ENCODE data around the gene ZSWIM8. TPM values are rescaled to one million over a fixed set of nuclear protein-coding genes. Genes with fewer than 3 reads are reported as not detected.

The ZSWIM8 gene
- total RNA-seq, 1 donor from 2014 or later = 125 TPM

DNA sequence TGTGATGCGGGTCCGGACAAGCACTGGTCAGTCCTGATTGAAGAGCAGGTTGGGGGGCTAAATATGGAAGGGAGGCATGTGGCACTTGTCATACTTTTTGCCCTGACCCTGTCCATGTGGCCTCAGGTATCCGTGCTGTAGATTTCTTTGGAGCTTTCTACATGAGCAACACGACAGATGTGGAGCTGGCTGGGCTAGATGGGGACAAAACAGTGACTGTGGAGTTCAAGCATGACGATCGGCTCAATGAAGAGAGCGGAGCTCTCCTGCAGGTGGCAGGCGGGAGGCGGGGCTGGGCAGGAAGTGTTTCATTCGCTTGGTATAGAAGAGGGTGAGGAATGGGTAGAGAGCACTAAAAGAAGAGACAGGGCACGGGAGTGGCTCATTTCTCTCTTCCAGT lies 16.5 kb upstream of the ZSWIM8 start:
- no peak for ATAC-seq
- no peak overlapping the region for H3K4me3 ChIP-seq
- no peak overlapping the region for H3K27ac ChIP-seq
- TF ChIP-seq, protein P1, sequence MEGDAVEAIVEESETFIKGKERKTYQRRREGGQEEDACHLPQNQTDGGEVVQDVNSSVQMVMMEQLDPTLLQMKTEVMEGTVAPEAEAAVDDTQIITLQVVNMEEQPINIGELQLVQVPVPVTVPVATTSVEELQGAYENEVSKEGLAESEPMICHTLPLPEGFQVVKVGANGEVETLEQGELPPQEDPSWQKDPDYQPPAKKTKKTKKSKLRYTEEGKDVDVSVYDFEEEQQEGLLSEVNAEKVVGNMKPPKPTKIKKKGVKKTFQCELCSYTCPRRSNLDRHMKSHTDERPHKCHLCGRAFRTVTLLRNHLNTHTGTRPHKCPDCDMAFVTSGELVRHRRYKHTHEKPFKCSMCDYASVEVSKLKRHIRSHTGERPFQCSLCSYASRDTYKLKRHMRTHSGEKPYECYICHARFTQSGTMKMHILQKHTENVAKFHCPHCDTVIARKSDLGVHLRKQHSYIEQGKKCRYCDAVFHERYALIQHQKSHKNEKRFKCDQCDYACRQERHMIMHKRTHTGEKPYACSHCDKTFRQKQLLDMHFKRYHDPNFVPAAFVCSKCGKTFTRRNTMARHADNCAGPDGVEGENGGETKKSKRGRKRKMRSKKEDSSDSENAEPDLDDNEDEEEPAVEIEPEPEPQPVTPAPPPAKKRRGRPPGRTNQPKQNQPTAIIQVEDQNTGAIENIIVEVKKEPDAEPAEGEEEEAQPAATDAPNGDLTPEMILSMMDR (IDR thresholded peaks at IDR 0.05) = no peak
- no peaks in the 10 kb centered on the region for H3K27me3 ChIP-seq (ENCODE audit: low read depth)
- no peak for DNase-seq
- no peaks in the 10 kb centered on the region for H3K9me3 ChIP-seq
- peaks cover 16% of the 10 kb centered on the region for H3K4me1 ChIP-seq
- peaks cover 78% of the 10 kb centered on the region for H3K36me3 ChIP-seq
- intact Hi-C loops (cut with DNase I) = no loop called here

DNA sequence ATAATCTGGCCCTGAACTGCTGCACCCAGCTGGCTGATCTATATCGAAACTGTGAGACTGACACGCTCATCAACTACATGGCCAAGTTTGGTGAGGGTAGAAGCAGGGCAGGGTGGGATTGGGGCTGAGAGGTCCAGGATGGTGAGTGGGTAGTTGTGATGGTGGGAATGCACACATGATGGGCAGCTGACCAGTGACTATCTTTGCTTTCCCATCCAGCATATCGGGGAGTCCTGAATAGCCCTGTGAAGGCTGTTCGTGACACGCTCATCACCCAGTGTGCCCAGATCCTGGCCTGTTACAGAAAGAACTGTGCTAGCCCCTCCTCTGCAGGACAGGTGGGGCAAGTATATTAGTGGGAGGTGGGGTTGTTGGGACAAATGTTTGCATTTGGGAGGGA lies 16.0 kb upstream of the ZSWIM8 start:
- H3K36me3 ChIP-seq = peaks cover 73% of the 10 kb centered on the region
- ATAC-seq (no peak), DNase-seq (no peak)
- intact Hi-C loops (cut with DNase I) = no loop called here
- H3K9me3 ChIP-seq = no peaks in the 10 kb centered on the region
- no peak overlapping the region for H3K27ac ChIP-seq
- TF ChIP-seq, protein P1 (IDR thresholded peaks at IDR 0.05) = no peak
- H3K4me1 ChIP-seq = peaks cover 21% of the 10 kb centered on the region
- no peak overlapping the region for H3K4me3 ChIP-seq
- no peaks in the 10 kb centered on the region for H3K27me3 ChIP-seq (ENCODE audit: low read depth)

DNA sequence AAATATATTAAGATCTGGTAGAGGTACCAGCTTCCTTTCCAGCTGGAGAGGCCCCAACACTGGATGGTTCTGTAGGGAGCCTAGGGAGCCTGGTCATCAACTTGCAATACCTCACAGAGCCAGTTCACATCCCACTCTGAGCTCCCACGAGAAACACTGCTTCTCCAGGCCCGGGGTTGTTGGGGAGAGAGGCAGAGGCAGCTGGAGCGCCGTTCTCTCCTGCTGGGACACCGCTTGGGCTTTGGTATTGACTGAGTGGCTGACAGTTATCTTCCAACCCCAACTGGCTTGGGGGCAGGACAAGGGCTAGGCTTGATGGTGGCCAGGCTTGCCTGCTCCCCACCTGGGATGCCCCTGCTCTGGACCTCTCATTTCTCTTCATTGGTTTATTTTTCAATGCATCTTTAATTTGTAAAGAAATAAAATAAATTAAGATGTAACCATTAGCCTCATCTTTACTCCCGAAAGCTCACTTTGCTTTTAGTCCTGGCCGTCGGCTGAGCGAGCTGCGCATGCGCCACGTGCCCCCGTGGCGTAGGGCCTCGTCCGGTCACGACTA lies 13.6 kb upstream of the ZSWIM8 start:
- peaks cover 39% of the 10 kb centered on the region for H3K4me1 ChIP-seq
- TF ChIP-seq, protein P1 (IDR thresholded peaks at IDR 0.05) = no peak
- DNase-seq = peak; percentile 94
- no peaks in the 10 kb centered on the region for H3K9me3 ChIP-seq
- H3K27ac ChIP-seq = peak overlapping the region; percentile 98
- ATAC-seq = peak; percentile 0 to 11
- H3K4me3 ChIP-seq = peak overlapping the region; percentile 94
- intact Hi-C loops (cut with DNase I) = no loop called here
- no peaks in the 10 kb centered on the region for H3K27me3 ChIP-seq (ENCODE audit: low read depth)
- peaks cover 69% of the 10 kb centered on the region for H3K36me3 ChIP-seq

DNA sequence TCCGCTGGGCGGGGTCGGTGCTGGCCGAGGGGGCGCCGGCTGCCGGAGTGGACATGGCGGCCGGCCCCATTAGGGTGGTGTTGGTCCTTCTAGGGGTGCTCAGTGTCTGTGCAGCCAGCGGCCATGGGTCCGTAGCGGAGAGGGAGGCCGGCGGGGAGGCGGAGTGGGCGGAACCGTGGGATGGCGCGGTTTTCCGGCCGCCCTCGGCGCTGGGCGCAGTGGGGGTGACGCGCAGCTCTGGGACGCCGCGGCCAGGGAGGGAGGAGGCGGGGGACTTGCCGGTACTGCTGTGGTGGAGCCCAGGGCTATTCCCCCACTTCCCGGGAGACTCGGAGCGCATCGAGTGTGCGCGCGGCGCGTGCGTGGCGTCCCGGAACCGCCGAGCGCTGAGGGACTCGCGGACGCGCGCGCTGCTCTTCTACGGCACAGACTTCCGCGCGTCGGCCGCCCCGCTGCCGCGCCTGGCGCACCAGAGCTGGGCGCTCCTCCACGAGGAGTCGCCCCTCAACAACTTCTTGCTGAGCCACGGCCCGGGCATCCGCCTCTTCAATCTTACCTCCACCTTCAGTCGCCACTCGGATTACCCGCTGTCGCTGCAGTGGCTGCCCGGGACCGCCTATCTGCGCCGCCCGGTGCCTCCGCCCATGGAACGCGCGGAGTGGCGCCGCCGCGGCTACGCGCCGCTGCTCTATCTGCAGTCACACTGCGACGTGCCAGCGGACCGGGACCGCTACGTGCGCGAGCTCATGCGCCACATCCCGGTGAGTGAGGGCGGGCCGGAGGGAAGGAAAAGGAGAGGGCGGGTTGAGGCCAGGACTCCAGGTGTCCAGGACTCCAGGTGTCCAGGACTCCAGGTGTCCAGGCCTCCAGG lies 12.9 kb upstream of the ZSWIM8 start:
- ATAC-seq (peak; percentile 90 to 91), DNase-seq (peak; percentile 91)
- intact Hi-C loops (cut with DNase I) = no loop called here
- Histone ChIP-seq H3K27ac (peak overlapping the region; percentile 98), H3K4me1 (peaks cover 39% of the 10 kb centered on the region), H3K27me3 (ENCODE audit: low read depth) (no peaks in the 10 kb centered on the region), H3K9me3 (no peaks in the 10 kb centered on the region), H3K4me3 (peak overlapping the region; percentile 94), H3K36me3 (peaks cover 65% of the 10 kb centered on the region)
- TF ChIP-seq, protein P1 (IDR thresholded peaks at IDR 0.05) = no peak

DNA sequence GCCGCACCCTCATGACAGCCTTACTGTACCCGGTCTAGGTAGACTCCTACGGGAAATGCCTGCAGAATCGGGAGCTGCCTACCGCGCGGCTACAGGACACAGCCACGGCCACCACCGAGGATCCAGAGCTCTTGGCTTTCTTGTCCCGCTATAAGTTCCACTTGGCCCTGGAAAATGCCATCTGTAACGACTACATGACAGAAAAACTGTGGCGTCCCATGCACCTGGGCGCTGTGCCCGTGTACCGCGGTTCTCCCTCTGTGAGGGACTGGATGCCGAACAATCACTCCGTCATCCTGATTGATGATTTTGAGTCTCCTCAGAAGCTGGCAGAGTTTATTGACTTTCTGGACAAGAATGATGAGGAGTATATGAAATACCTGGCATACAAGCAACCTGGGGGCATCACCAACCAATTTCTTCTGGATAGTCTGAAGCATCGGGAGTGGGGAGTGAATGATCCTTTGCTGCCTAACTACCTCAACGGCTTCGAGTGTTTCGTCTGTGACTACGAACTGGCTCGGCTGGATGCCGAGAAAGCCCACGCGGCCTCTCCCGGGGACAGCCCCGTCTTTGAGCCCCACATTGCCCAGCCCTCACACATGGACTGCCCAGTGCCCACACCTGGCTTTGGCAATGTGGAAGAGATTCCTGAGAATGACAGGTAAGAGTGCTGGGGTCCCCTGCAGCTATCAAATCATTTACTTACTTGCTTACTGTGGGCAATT lies 12.1 kb upstream of the ZSWIM8 start:
- DNase-seq = no peak
- Histone ChIP-seq H3K4me1 (peaks cover 39% of the 10 kb centered on the region), H3K36me3 (peaks cover 65% of the 10 kb centered on the region), H3K27me3 (ENCODE audit: low read depth) (no peaks in the 10 kb centered on the region), H3K9me3 (no peaks in the 10 kb centered on the region), H3K4me3 (peak overlapping the region; percentile 94), H3K27ac (peak overlapping the region; percentile 98)
- intact Hi-C loops (cut with DNase I) = no loop called here
- TF ChIP-seq, protein P1 (IDR thresholded peaks at IDR 0.05) = no peak
- ATAC-seq = no peak

Measured in lower lobe of right lung (tissue), 2 donors.